ENCODE data around the gene CLOCK.

CLOCK gene

GRCh38 chr4:55534306-55534705 lies 12.4 kb downstream of the CLOCK start:
- no peaks in the 10 kb centered on the region for H3K27me3 ChIP-seq (ENCODE audit: control insufficient read depth, insufficient read depth, low read length)
- H3K9ac ChIP-seq (ENCODE audit: low read length) = no peak overlapping the region
- no peak overlapping the region for H3K4me3 ChIP-seq (ENCODE audit: low read length)
- no peaks in the 10 kb centered on the region for H3K36me3 ChIP-seq (ENCODE audit: control insufficient read depth, insufficient read depth, low read length)
- H3K4me1 ChIP-seq (ENCODE audit: control insufficient read depth, insufficient read depth, low read length) = no peaks in the 10 kb centered on the region
- H3K27ac ChIP-seq (ENCODE audit: low read depth, low read length) = no peak overlapping the region

GRCh38 chr4:55530691-55531090 lies 16.0 kb downstream of the CLOCK start:
- Histone ChIP-seq H3K36me3 (ENCODE audit: control insufficient read depth, insufficient read depth, low read length) (no peaks in the 10 kb centered on the region), H3K27me3 (ENCODE audit: control insufficient read depth, insufficient read depth, low read length) (no peaks in the 10 kb centered on the region), H3K4me1 (ENCODE audit: control insufficient read depth, insufficient read depth, low read length) (no peaks in the 10 kb centered on the region), H3K9ac (ENCODE audit: low read length) (no peak overlapping the region), H3K4me3 (ENCODE audit: low read length) (no peak overlapping the region), H3K27ac (ENCODE audit: low read depth, low read length) (no peak overlapping the region)

GRCh38 chr4:55530167-55530566 lies 16.5 kb downstream of the CLOCK start:
- H3K27me3 ChIP-seq (ENCODE audit: control insufficient read depth, insufficient read depth, low read length) = no peaks in the 10 kb centered on the region
- no peaks in the 10 kb centered on the region for H3K36me3 ChIP-seq (ENCODE audit: control insufficient read depth, insufficient read depth, low read length)
- H3K4me3 ChIP-seq (ENCODE audit: low read length) = no peak overlapping the region
- no peak overlapping the region for H3K27ac ChIP-seq (ENCODE audit: low read depth, low read length)
- H3K4me1 ChIP-seq (ENCODE audit: control insufficient read depth, insufficient read depth, low read length) = no peaks in the 10 kb centered on the region
- H3K9ac ChIP-seq (ENCODE audit: low read length) = no peak overlapping the region

- no peaks in the 10 kb centered on the region for H3K36me3 ChIP-seq (ENCODE audit: control insufficient read depth, insufficient read depth, low read length)
- no peak overlapping the region for H3K4me3 ChIP-seq (ENCODE audit: low read length)
- no peaks in the 10 kb centered on the region for H3K27me3 ChIP-seq (ENCODE audit: control insufficient read depth, insufficient read depth, low read length)
- H3K27ac ChIP-seq (ENCODE audit: low read depth, low read length) = no peak overlapping the region
- H3K9ac ChIP-seq (ENCODE audit: low read length) = no peak overlapping the region
- H3K4me1 ChIP-seq (ENCODE audit: control insufficient read depth, insufficient read depth, low read length) = no peaks in the 10 kb centered on the region
Measured at GRCh38 chr4:55528491-55528890, 18.2 kb downstream of the CLOCK start.

GRCh38 chr4:55524844-55525571 lies 21.7 kb downstream of the CLOCK start:
- Histone ChIP-seq H3K27ac (ENCODE audit: low read depth, low read length) (no peak overlapping the region), H3K27me3 (ENCODE audit: control insufficient read depth, insufficient read depth, low read length) (no peaks in the 10 kb centered on the region), H3K36me3 (ENCODE audit: control insufficient read depth, insufficient read depth, low read length) (no peaks in the 10 kb centered on the region), H3K9ac (ENCODE audit: low read length) (no peak overlapping the region), H3K4me1 (ENCODE audit: control insufficient read depth, insufficient read depth, low read length) (no peaks in the 10 kb centered on the region), H3K4me3 (ENCODE audit: low read length) (no peak overlapping the region)

- Histone ChIP-seq H3K4me3 (ENCODE audit: low read length) (no peak overlapping the region), H3K36me3 (ENCODE audit: control insufficient read depth, insufficient read depth, low read length) (no peaks in the 10 kb centered on the region), H3K9ac (ENCODE audit: low read length) (no peak overlapping the region), H3K27ac (ENCODE audit: low read depth, low read length) (no peak overlapping the region), H3K4me1 (ENCODE audit: control insufficient read depth, insufficient read depth, low read length) (no peaks in the 10 kb centered on the region), H3K27me3 (ENCODE audit: control insufficient read depth, insufficient read depth, low read length) (no peaks in the 10 kb centered on the region)
Measured at GRCh38 chr4:55518442-55518841, 28.3 kb downstream of the CLOCK start.

- Histone ChIP-seq H3K4me1 (ENCODE audit: control insufficient read depth, insufficient read depth, low read length) (no peaks in the 10 kb centered on the region), H3K27ac (ENCODE audit: low read depth, low read length) (no peak overlapping the region), H3K36me3 (ENCODE audit: control insufficient read depth, insufficient read depth, low read length) (no peaks in the 10 kb centered on the region), H3K27me3 (ENCODE audit: control insufficient read depth, insufficient read depth, low read length) (no peaks in the 10 kb centered on the region), H3K4me3 (ENCODE audit: low read length) (no peak overlapping the region), H3K9ac (ENCODE audit: low read length) (no peak overlapping the region)
Measured at GRCh38 chr4:55517526-55518229, 29.0 kb downstream of the CLOCK start.

GRCh38 chr4:55512922-55513571 lies 33.7 kb downstream of the CLOCK start:
- H3K36me3 ChIP-seq (ENCODE audit: control insufficient read depth, insufficient read depth, low read length) = no peaks in the 10 kb centered on the region
- no peaks in the 10 kb centered on the region for H3K27me3 ChIP-seq (ENCODE audit: control insufficient read depth, insufficient read depth, low read length)
- no peak overlapping the region for H3K27ac ChIP-seq (ENCODE audit: low read depth, low read length)
- H3K4me3 ChIP-seq (ENCODE audit: low read length) = no peak overlapping the region
- H3K9ac ChIP-seq (ENCODE audit: low read length) = no peak overlapping the region
- H3K4me1 ChIP-seq (ENCODE audit: control insufficient read depth, insufficient read depth, low read length) = no peaks in the 10 kb centered on the region

GRCh38 chr4:55512077-55512476 lies 34.6 kb downstream of the CLOCK start:
- H3K27me3 ChIP-seq (ENCODE audit: control insufficient read depth, insufficient read depth, low read length) = no peaks in the 10 kb centered on the region
- H3K9ac ChIP-seq (ENCODE audit: low read length) = no peak overlapping the region
- H3K4me3 ChIP-seq (ENCODE audit: low read length) = no peak overlapping the region
- H3K36me3 ChIP-seq (ENCODE audit: control insufficient read depth, insufficient read depth, low read length) = no peaks in the 10 kb centered on the region
- H3K27ac ChIP-seq (ENCODE audit: low read depth, low read length) = no peak overlapping the region
- H3K4me1 ChIP-seq (ENCODE audit: control insufficient read depth, insufficient read depth, low read length) = no peaks in the 10 kb centered on the region

GRCh38 chr4:55510685-55511084 lies 36.0 kb downstream of the CLOCK start:
- Histone ChIP-seq H3K9ac (ENCODE audit: low read length) (no peak overlapping the region), H3K27ac (ENCODE audit: low read depth, low read length) (no peak overlapping the region), H3K36me3 (ENCODE audit: control insufficient read depth, insufficient read depth, low read length) (no peaks in the 10 kb centered on the region), H3K4me1 (ENCODE audit: control insufficient read depth, insufficient read depth, low read length) (no peaks in the 10 kb centered on the region), H3K4me3 (ENCODE audit: low read length) (no peak overlapping the region), H3K27me3 (ENCODE audit: control insufficient read depth, insufficient read depth, low read length) (no peaks in the 10 kb centered on the region)

GRCh38 chr4:55509266-55509665 lies 37.4 kb downstream of the CLOCK start:
- no peaks in the 10 kb centered on the region for H3K36me3 ChIP-seq (ENCODE audit: control insufficient read depth, insufficient read depth, low read length)
- H3K4me1 ChIP-seq (ENCODE audit: control insufficient read depth, insufficient read depth, low read length) = no peaks in the 10 kb centered on the region
- no peak overlapping the region for H3K4me3 ChIP-seq (ENCODE audit: low read length)
- no peak overlapping the region for H3K9ac ChIP-seq (ENCODE audit: low read length)
- no peak overlapping the region for H3K27ac ChIP-seq (ENCODE audit: low read depth, low read length)
- no peaks in the 10 kb centered on the region for H3K27me3 ChIP-seq (ENCODE audit: control insufficient read depth, insufficient read depth, low read length)

GRCh38 chr4:55507612-55508011 lies 39.1 kb downstream of the CLOCK start:
- H3K27ac ChIP-seq (ENCODE audit: low read depth, low read length) = no peak overlapping the region
- no peaks in the 10 kb centered on the region for H3K27me3 ChIP-seq (ENCODE audit: control insufficient read depth, insufficient read depth, low read length)
- no peaks in the 10 kb centered on the region for H3K36me3 ChIP-seq (ENCODE audit: control insufficient read depth, insufficient read depth, low read length)
- no peak overlapping the region for H3K4me3 ChIP-seq (ENCODE audit: low read length)
- no peaks in the 10 kb centered on the region for H3K4me1 ChIP-seq (ENCODE audit: control insufficient read depth, insufficient read depth, low read length)
- no peak overlapping the region for H3K9ac ChIP-seq (ENCODE audit: low read length)
